Rectal smooth muscle tissue (tissue), 1 donor: ENCODE results near the gene PLEKHM3.

Experiments
- H3K27ac ChIP-seq: one replicate; pipeline ENCODE4 v1.7.0; 2013; ENCODE audit warnings: low read depth, low read length, inconsistent platforms
- H3K27me3 ChIP-seq: one replicate; pipeline ENCODE4 v1.7.0; 2013; ENCODE audit warnings: low read length; ENCODE audit not compliant: control insufficient read depth, insufficient read depth
- H3K36me3 ChIP-seq: one replicate; pipeline ENCODE4 v1.7.0; 2013; ENCODE audit warnings: low read length; ENCODE audit not compliant: control insufficient read depth, insufficient read depth
- H3K4me1 ChIP-seq: one replicate; pipeline ENCODE4 v1.7.0; 2013; ENCODE audit warnings: low read length; ENCODE audit not compliant: control insufficient read depth, insufficient read depth
- H3K4me3 ChIP-seq: one replicate; pipeline ENCODE4 v1.7.0; 2013; ENCODE audit warnings: low read length
- H3K9ac ChIP-seq: one replicate; pipeline ENCODE4 v1.7.0; 2013; ENCODE audit warnings: low read length

The PLEKHM3 gene

GRCh38 chr2:207805566-207806226 is 219.6 kb downstream of the PLEKHM3 start:
- H3K27me3 ChIP-seq: no peaks in the 10 kb centered on the region
- H3K4me1 ChIP-seq: no peaks in the 10 kb centered on the region
- H3K4me3 ChIP-seq: no peak overlapping the region
- H3K9ac ChIP-seq: no peak overlapping the region
- H3K36me3 ChIP-seq: no peaks in the 10 kb centered on the region
- H3K27ac ChIP-seq: no peak overlapping the region

- Histone ChIP-seq H3K4me3 (no peak overlapping the region), H3K9ac (no peak overlapping the region), H3K27me3 (no peaks in the 10 kb centered on the region), H3K36me3 (no peaks in the 10 kb centered on the region), H3K27ac (no peak overlapping the region), H3K4me1 (no peaks in the 10 kb centered on the region)
Observed at GRCh38 chr2:207802650-207803049, 222.7 kb downstream of the PLEKHM3 start.

GRCh38 chr2:207801259-207801658 is 224.1 kb downstream of the PLEKHM3 start:
- H3K27me3 ChIP-seq: no peaks in the 10 kb centered on the region
- no peaks in the 10 kb centered on the region for H3K36me3 ChIP-seq
- H3K4me3 ChIP-seq: no peak overlapping the region
- H3K9ac ChIP-seq: no peak overlapping the region
- no peak overlapping the region for H3K27ac ChIP-seq
- peaks cover 7% of the 10 kb centered on the region for H3K4me1 ChIP-seq

GRCh38 chr2:207796585-207797350 is 228.6 kb downstream of the PLEKHM3 start:
- H3K9ac ChIP-seq: no peak overlapping the region
- no peaks in the 10 kb centered on the region for H3K36me3 ChIP-seq
- peaks cover 7% of the 10 kb centered on the region for H3K4me1 ChIP-seq
- no peaks in the 10 kb centered on the region for H3K27me3 ChIP-seq
- no peak overlapping the region for H3K27ac ChIP-seq
- no peak overlapping the region for H3K4me3 ChIP-seq

- no peak overlapping the region for H3K9ac ChIP-seq
- peaks cover 7% of the 10 kb centered on the region for H3K4me1 ChIP-seq
- H3K27me3 ChIP-seq: no peaks in the 10 kb centered on the region
- H3K27ac ChIP-seq: no peak overlapping the region
- H3K4me3 ChIP-seq: no peak overlapping the region
- no peaks in the 10 kb centered on the region for H3K36me3 ChIP-seq
Observed at GRCh38 chr2:207792244-207792785, 233.0 kb downstream of the PLEKHM3 start.

GRCh38 chr2:207791579-207792243 is 233.6 kb downstream of the PLEKHM3 start:
- no peak overlapping the region for H3K9ac ChIP-seq
- H3K4me3 ChIP-seq: no peak overlapping the region
- H3K4me1 ChIP-seq: peaks cover 4% of the 10 kb centered on the region
- no peaks in the 10 kb centered on the region for H3K27me3 ChIP-seq
- H3K27ac ChIP-seq: no peak overlapping the region
- H3K36me3 ChIP-seq: no peaks in the 10 kb centered on the region

- Histone ChIP-seq H3K27me3 (no peaks in the 10 kb centered on the region), H3K4me3 (no peak overlapping the region), H3K36me3 (no peaks in the 10 kb centered on the region), H3K4me1 (no peaks in the 10 kb centered on the region), H3K9ac (no peak overlapping the region), H3K27ac (no peak overlapping the region)
Observed at GRCh38 chr2:207790898-207791297, 234.4 kb downstream of the PLEKHM3 start.

GRCh38 chr2:207787800-207788199 is 237.5 kb downstream of the PLEKHM3 start:
- H3K27me3 ChIP-seq: no peaks in the 10 kb centered on the region
- no peak overlapping the region for H3K4me3 ChIP-seq
- no peak overlapping the region for H3K27ac ChIP-seq
- no peak overlapping the region for H3K9ac ChIP-seq
- H3K4me1 ChIP-seq: no peaks in the 10 kb centered on the region
- H3K36me3 ChIP-seq: no peaks in the 10 kb centered on the region

- H3K4me3 ChIP-seq: no peak overlapping the region
- H3K27ac ChIP-seq: no peak overlapping the region
- no peaks in the 10 kb centered on the region for H3K36me3 ChIP-seq
- no peak overlapping the region for H3K9ac ChIP-seq
- H3K27me3 ChIP-seq: no peaks in the 10 kb centered on the region
- H3K4me1 ChIP-seq: no peaks in the 10 kb centered on the region
Observed at GRCh38 chr2:207787017-207787416, 238.3 kb downstream of the PLEKHM3 start.

GRCh38 chr2:207784898-207785297 is 240.4 kb downstream of the PLEKHM3 start:
- Histone ChIP-seq H3K27me3 (no peaks in the 10 kb centered on the region), H3K36me3 (no peaks in the 10 kb centered on the region), H3K4me1 (no peaks in the 10 kb centered on the region), H3K27ac (no peak overlapping the region), H3K4me3 (no peak overlapping the region), H3K9ac (no peak overlapping the region)

GRCh38 chr2:207783514-207783913 is 241.8 kb downstream of the PLEKHM3 start:
- no peak overlapping the region for H3K9ac ChIP-seq
- no peaks in the 10 kb centered on the region for H3K36me3 ChIP-seq
- no peaks in the 10 kb centered on the region for H3K4me1 ChIP-seq
- H3K27ac ChIP-seq: no peak overlapping the region
- no peaks in the 10 kb centered on the region for H3K27me3 ChIP-seq
- no peak overlapping the region for H3K4me3 ChIP-seq

- Histone ChIP-seq H3K36me3 (no peaks in the 10 kb centered on the region), H3K27ac (no peak overlapping the region), H3K9ac (no peak overlapping the region), H3K4me1 (no peaks in the 10 kb centered on the region), H3K27me3 (no peaks in the 10 kb centered on the region), H3K4me3 (no peak overlapping the region)
Observed at GRCh38 chr2:207782238-207783030, 242.9 kb downstream of the PLEKHM3 start.
